ENCODE data around the gene ID3.

The ID3 gene

GRCh38 chr1:23559136-23559984, at the start of gene ID3 (continued):
- TF ChIP-seq HIC1 (tag by site-specific recombination; IDR thresholded peaks at IDR 0.05): peak; percentile 56; the same call in 1 of the 2 replicates
- TF ChIP-seq ZBTB17 (tag by site-specific recombination; IDR thresholded peaks at IDR 0.05): peak; percentile 25; the same call in 1 of the 2 replicates
- no peak for TF ChIP-seq MYNN (tag by site-specific recombination; IDR thresholded peaks at IDR 0.05; ENCODE audit: borderline replicate concordance)
- TF ChIP-seq ZNF433 (tag by site-specific recombination; IDR thresholded peaks at IDR 0.05; ENCODE audit: low read depth): no peak
- TF ChIP-seq SP2 (tag by site-specific recombination; IDR thresholded peaks at IDR 0.05): peak; percentile 85
- peak; percentile 30; the same call in 1 of the 2 replicates for TF ChIP-seq ZNF501 (tag by site-specific recombination; IDR thresholded peaks at IDR 0.05)
- no peak for TF ChIP-seq GLIS1 (tag by site-specific recombination; IDR thresholded peaks at IDR 0.05)
- TF ChIP-seq SP7 (tag by site-specific recombination; IDR thresholded peaks at IDR 0.05): peak; percentile 50; the same call in 1 of the 2 replicates
- no peak for TF ChIP-seq GLI4 (tag by site-specific recombination; IDR thresholded peaks at IDR 0.05)
- peak; percentile 27; the same call in 1 of the 2 replicates for TF ChIP-seq KLF16 (tag by site-specific recombination; IDR thresholded peaks at IDR 0.05)
- TF ChIP-seq ZFP69B (tag by site-specific recombination; IDR thresholded peaks at IDR 0.05): peak; percentile 24; the same call in 1 of the 2 replicates
- peak; percentile 76 for TF ChIP-seq ZBTB8A (tag by site-specific recombination; IDR thresholded peaks at IDR 0.05)
- 0 out of 2 replicates have a peak, but pooled peaks have one; percentile 38 for TF ChIP-seq ZNF341 (tag by site-specific recombination; IDR thresholded peaks at IDR 0.05; ENCODE audit: low read depth)
- TF ChIP-seq ZNF10 (tag by site-specific recombination; IDR thresholded peaks at IDR 0.05): no peak
- TF ChIP-seq ZNF76 (tag by site-specific recombination; IDR thresholded peaks at IDR 0.05; ENCODE audit: borderline replicate concordance, low read depth): peak; percentile 40; the same call in 1 of the 2 replicates
- no peak for TF ChIP-seq RBAK (tag by site-specific recombination; IDR thresholded peaks at IDR 0.05)
- TF ChIP-seq ZNF449 (tag by site-specific recombination; IDR thresholded peaks at IDR 0.05): no peak
- no peak for TF ChIP-seq ZNF146 (tag by site-specific recombination; IDR thresholded peaks at IDR 0.05)
- TF ChIP-seq KLF9 (tag by site-specific recombination; IDR thresholded peaks at IDR 0.05; ENCODE audit: low read depth): peak; percentile 86
- no peak for TF ChIP-seq ZNF626 (tag by site-specific recombination; IDR thresholded peaks at IDR 0.05)
- peak; percentile 65; the same call in 1 of the 2 replicates for TF ChIP-seq TRIM28 (IDR thresholded peaks at IDR 0.05; ENCODE audit: borderline replicate concordance, low read length)
- 0 out of 2 replicates have a peak, but pooled peaks have one; percentile 27 for TF ChIP-seq ZBTB44 (tag by site-specific recombination; IDR thresholded peaks at IDR 0.05)
- no peak for TF ChIP-seq ZNF544 (tag by site-specific recombination; IDR thresholded peaks at IDR 0.05)
- TF ChIP-seq KLF8 (tag by site-specific recombination; IDR thresholded peaks at IDR 0.05): peak; percentile 77
- no peak for TF ChIP-seq REPIN1 (tag by site-specific recombination; IDR thresholded peaks at IDR 0.05; ENCODE audit: low read depth)
- no peak for TF ChIP-seq ZNF324 (tag by site-specific recombination; IDR thresholded peaks at IDR 0.05)
- peak; percentile 60; the same call in 1 of the 2 replicates for TF ChIP-seq ZNF660 (tag by site-specific recombination; IDR thresholded peaks at IDR 0.05)
- 0 out of 2 replicates have a peak, but pooled peaks have one; percentile 30 for TF ChIP-seq ZXDB (tag by site-specific recombination; IDR thresholded peaks at IDR 0.05)
- no peak for TF ChIP-seq ZNF747 (tag by site-specific recombination; IDR thresholded peaks at IDR 0.05)
- TF ChIP-seq ZNF266 (tag by site-specific recombination; IDR thresholded peaks at IDR 0.05; ENCODE audit: low read depth): no peak
- TF ChIP-seq ZNF555 (tag by site-specific recombination; conservative IDR thresholded peaks at IDR 0.05): no peak
- TF ChIP-seq ZNF645 (tag by site-specific recombination; IDR thresholded peaks at IDR 0.05): no peak
- peak; percentile 92 for TF ChIP-seq ZNF335 (tag by site-specific recombination; conservative IDR thresholded peaks at IDR 0.05)
- no peak; the same call in 1 of the 2 replicates for TF ChIP-seq ZNF2 (tag by site-specific recombination; IDR thresholded peaks at IDR 0.05)

Data from HEK293 (cell line).